GM12878 (cell line): ENCODE data around the gene GPR108. TPM values are rescaled to one million over a fixed set of nuclear protein-coding genes. Genes with fewer than 3 reads are reported as not detected.
A peak's percentile ranks its signal among the peaks of the same experiment; 100 is the strongest.

ENCODE experiments used
- ATAC-seq: fragments of 200-7000 bp; cut with Tn5 transposase; 3 replicates; pipeline ENCODE4 v1.9.1; 2020; ENCODE audit warnings: mild to moderate bottlenecking, moderate library complexity
- BruUV-seq: library from RNA; stranded (reverse); fragments of 400-500 nt; replicated peaks from 2 replicates; lab custom pipeline; 2021; lab: Mats Ljungman, UMichigan
- CTCF ChIA-PET: fragments of 300-600 bp; sonication (Branson Sonifier 250); formaldehyde crosslinking; extraction: SDS; loops from one replicate; lab custom pipeline; 2021; ENCODE audit warnings: inconsistent platforms; lab: Yijun Ruan, JAX
- POLR2A ChIA-PET: fragments of 350-600 bp; formaldehyde crosslinking; extraction: SDS; loops from one replicate; lab custom pipeline; 2021; ENCODE audit warnings: inconsistent platforms; lab: Charles Lee
- RAD21 ChIA-PET: fragments of 300-600 bp; sonication (Branson Sonifier 250); formaldehyde crosslinking; loops from one replicate; lab custom pipeline; 2023; ENCODE audit warnings: antibody characterized with exemption; ENCODE audit not compliant: unreplicated experiment; lab: Charles Lee
- SMC1A ChIA-PET: fragments of 300-600 bp; sonication (Branson Sonifier 250); formaldehyde crosslinking; loops from one replicate; lab custom pipeline; 2023; ENCODE audit not compliant: unreplicated experiment, uncharacterized antibody; lab: Charles Lee
- DNase-seq: peaks from one replicate; pipeline ENCODE4 v3.0.0-alpha.2; 2011; ENCODE audit warnings: low read depth, low spot score
- FAIRE-seq: peaks from 3 replicates; lab custom pipeline; 2011; peaks lifted over from hg19 to GRCh38; lab: Jason Lieb, UNC
- H2AFZ ChIP-seq: 2 replicates; pipeline ENCODE4 v1.6.0; 2011; ENCODE audit warnings: low read depth, low read length, control low read depth; ENCODE audit not compliant: control insufficient read depth
- H3K27ac ChIP-seq: 2 replicates; pipeline ENCODE4 v1.5.1; 2011; ENCODE audit warnings: control low read depth; ENCODE audit not compliant: control insufficient read depth, insufficient read depth
- H3K27me3 ChIP-seq, 2 experiments: replicated peaks in 1 of 2; 2 replicates each; pipeline versions ENCODE4 v1.6.0 to v1.6.1; 2011; ENCODE audit warnings: low read length in 1 of 2; ENCODE audit not compliant: control insufficient read depth in 2 of 2, insufficient read depth in 2 of 2
- H3K36me3 ChIP-seq, 2 experiments: 2 replicates each; pipeline ENCODE4 v1.5.1; 2011; ENCODE audit warnings: low read length in 1 of 2; ENCODE audit not compliant: control insufficient read depth in 2 of 2, insufficient read depth in 2 of 2
- H3K4me1 ChIP-seq: 2 replicates; pipeline ENCODE4 v1.6.1; 2011; ENCODE audit warnings: mild to moderate bottlenecking, low read length, moderate library complexity, mixed read lengths; ENCODE audit not compliant: control insufficient read depth, insufficient read depth
- H3K4me2 ChIP-seq: 2 replicates; pipeline ENCODE4 v1.6.0; 2011; ENCODE audit warnings: control low read depth; ENCODE audit not compliant: control insufficient read depth, insufficient read depth
- H3K4me3 ChIP-seq: fragments of 200-600 bp; sonication (generic); 2 replicates; pipeline ENCODE4 v1.5.1; 2016
- H3K79me2 ChIP-seq: 2 replicates; pipeline ENCODE4 v1.6.0; 2011; ENCODE audit warnings: low read length; ENCODE audit not compliant: control insufficient read depth, insufficient read depth
- H3K9ac ChIP-seq: 2 replicates; pipeline ENCODE4 v1.8.0; 2011; ENCODE audit warnings: low read length, control low read depth, mixed read lengths; ENCODE audit not compliant: control insufficient read depth, insufficient read depth
- H3K9me3 ChIP-seq: replicated peaks from 3 replicates; pipeline ENCODE4 v1.5.1; 2011; ENCODE audit warnings: mild to moderate bottlenecking, low read length; ENCODE audit not compliant: control insufficient read depth, insufficient read depth
- H4K20me1 ChIP-seq: 2 replicates; pipeline ENCODE4 v1.6.0; 2011; ENCODE audit not compliant: control insufficient read depth, insufficient read depth
- BCL11A ChIP-seq: IDR thresholded peaks from 2 replicates; pipeline ENCODE4 v1.6.1; 2011; ENCODE audit warnings: low read depth, low read length
- ESRRA ChIP-seq: IDR thresholded peaks from 2 replicates; pipeline ENCODE4 v1.6.1; 2012; ENCODE audit warnings: mild to moderate bottlenecking, low read length, improper control_type of control experiment
- FOXM1 ChIP-seq: IDR thresholded peaks from 2 replicates; pipeline ENCODE4 v1.6.1; 2012; ENCODE audit warnings: low read depth, mild to moderate bottlenecking, inconsistent platforms, low read length, moderate library complexity
- MEF2B ChIP-seq: fragments of 450-650 bp; IDR thresholded peaks from 2 replicates; pipeline ENCODE4 v1.6.1; 2018; ENCODE audit warnings: mild to moderate bottlenecking, moderate library complexity; ENCODE audit not compliant: partially characterized antibody, poor library complexity, severe bottlenecking
- MXI1 ChIP-seq: fragments of 150-350 bp; IDR thresholded peaks from 2 replicates; pipeline ENCODE4 v1.6.1; 2011; ENCODE audit warnings: low read depth, mild to moderate bottlenecking, inconsistent platforms, low read length, improper control_type of control experiment
- PAX5 ChIP-seq: IDR thresholded peaks from 2 replicates; pipeline ENCODE4 v1.6.1; 2011; ENCODE audit warnings: low read depth, low read length, borderline replicate concordance
- PML ChIP-seq: IDR thresholded peaks from 2 replicates; pipeline ENCODE4 v1.6.1; 2012; ENCODE audit warnings: low read length, inconsistent platforms
- POLR2A ChIP-seq: IDR thresholded peaks from 2 replicates; pipeline ENCODE4 v1.6.1; 2011; ENCODE audit warnings: low read depth, mild to moderate bottlenecking, low read length
- TARDBP ChIP-seq: IDR thresholded peaks from 2 replicates; pipeline ENCODE4 v1.6.1; 2016; ENCODE audit warnings: borderline replicate concordance
- TBL1XR1 ChIP-seq: IDR thresholded peaks from 2 replicates; pipeline ENCODE4 v1.6.1; 2012; ENCODE audit warnings: low read depth, low read length, improper control_type of control experiment
- TCF7 ChIP-seq: IDR thresholded peaks from 2 replicates; pipeline ENCODE4 v1.6.1; 2014; ENCODE audit warnings: antibody characterized with exemption, borderline replicate concordance
- WGBS: methylation state at CpG from one replicate; pipeline ENCODE4 v1.1.6; 2016; ENCODE audit warnings: low lambda C conversion rate; ENCODE audit not compliant: insufficient replicate concordance, insufficient coverage; ENCODE audit errors: missing lambda C conversion rate; 5-methylcytosine and 5-hydroxymethylcytosine counted together
- in situ Hi-C: fragments of 300-500 bp; cut with MboI; formaldehyde crosslinking; loops from 9 replicates; pipeline ENCODE4 v1.14.3; 2018; ENCODE audit warnings: mixed read lengths
- intact Hi-C: fragments of 100-400 bp; cut with micrococcal nuclease; formaldehyde crosslinking; loops from one replicate; pipeline ENCODE4 v1.14.2; 2022; ENCODE audit not compliant: unreplicated experiment
- polyA plus RNA-seq, 11 experiments: library from polyadenylated mRNA; depleted of rRNA in 4 of 11; unstranded in 6 of 11; stranded (reverse) in 5 of 11; fragments of >200 nt; fragmentation: Nextera tagmentation in 4 of 11; fragmentation: Illumina TruSeq in 1 of 11; extraction: Ambion mirVana in 4 of 11; extraction: Trizol in 1 of 11; gene quantifications; 1 replicate in 1 of 11; 2 replicates in 10 of 11; pipeline versions ENCODE4 v1.2.1 to v1.2.3, GENCODE V29; 2011 to 2016; ENCODE audit warnings: inconsistent platforms in 2 of 11, missing spikeins in 2 of 11, low read depth in 1 of 11
- total RNA-seq, 4 experiments: library from RNA; depleted of rRNA in 3 of 4; stranded (reverse); fragments of >200 nt in 3 of 4; fragmentation: Illumina TruSeq in 1 of 4; extraction: Trizol in 1 of 4; gene quantifications; 2 replicates each; pipeline versions ENCODE4 v1.2.1 to v1.2.3, GENCODE V29; 2013 to 2021
- TF ChIP-seq, protein P1 (sequence below): fragments of 450-650 bp; formaldehyde crosslinking; IDR thresholded peaks from 2 replicates; pipeline ENCODE4 v1.5.0; 2022; ENCODE audit warnings: mild to moderate bottlenecking, missing genetic modification characterization
- TF ChIP-seq, protein P2 (sequence below): IDR thresholded peaks from 2 replicates; pipeline ENCODE4 v1.6.1; 2011; ENCODE audit warnings: low read depth, low read length, improper control_type of control experiment, borderline replicate concordance
- TF ChIP-seq, protein P3 (sequence below): IDR thresholded peaks from 2 replicates; pipeline ENCODE4 v1.6.1; 2011; ENCODE audit warnings: low read depth, mild to moderate bottlenecking, low read length, moderate library complexity, borderline replicate concordance; ENCODE audit errors: extremely low read depth
- TF ChIP-seq, protein P4 (sequence below): fragments of 450-650 bp; conservative IDR thresholded peaks from 2 replicates; pipeline ENCODE4 v1.6.1; 2017; ENCODE audit warnings: mild to moderate bottlenecking, moderate library complexity
- TF ChIP-seq, protein P5 (sequence below): fragments of 450-650 bp; IDR thresholded peaks from 2 replicates; pipeline ENCODE4 v1.6.1; 2014; ENCODE audit warnings: mild to moderate bottlenecking

Gene GPR108
- total and polyA plus RNA-seq, 10 of the 15 experiments (the other 5 are each of a cell fraction or from before 2014, with no cell fraction given): 4.4 to 87.2 (median 57.1) TPM

DNA sequence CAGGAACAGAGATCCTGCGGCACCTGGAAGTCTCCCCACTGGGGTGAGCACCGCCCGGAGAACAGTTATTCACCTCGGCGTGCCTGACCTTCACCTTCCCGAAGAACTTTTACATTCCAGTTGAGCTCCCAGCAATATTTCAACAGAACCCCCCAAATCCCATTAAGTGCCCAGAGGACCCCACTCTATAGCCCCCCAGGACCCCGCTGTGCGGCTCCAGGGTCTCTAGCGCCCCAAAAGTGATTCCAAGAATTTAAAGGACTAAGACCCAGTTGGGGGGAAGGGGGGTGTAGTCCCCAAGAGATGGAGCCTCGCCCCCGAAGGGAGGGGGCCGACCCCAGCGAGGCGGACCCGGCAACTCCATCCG, 480 bp downstream of the GPR108 start:
- H3K79me2 ChIP-seq: peaks cover 41% of the 10 kb centered on the region
- H3K36me3 ChIP-seq: no peaks in the 10 kb centered on the region; a peak in 2 of 4 replicates
- no peaks in the 10 kb centered on the region for H3K9me3 ChIP-seq
- no peak for FAIRE-seq
- in situ Hi-C loops: loop anchor here (5.0 kb wide), 2 partner anchors 125 to 220 kb away; no protein-coding TSS in a partner anchor
- no TSS peak for BruUV-seq
- H3K9ac ChIP-seq: peak overlapping the region; percentile 96
- peak overlapping the region; percentile 100 for H3K4me3 ChIP-seq
- peak overlapping the region; percentile 94 for H3K4me2 ChIP-seq
- H3K27me3 ChIP-seq: no peaks in the 10 kb centered on the region
- peak; percentile 48 for ATAC-seq
- CTCF ChIA-PET: interaction anchor here (0.6 to 5.5 kb wide), 28 partner anchors 8 to 611 kb away, joined by 3 to 104 read pairs (median 6); partner anchors contain the start of genes C3, SH2D3A and VAV1
- DNase-seq: no peak
- SMC1A ChIA-PET: interaction anchor here (0.6 to 4.0 kb wide), 24 partner anchors 8 to 220 kb away, joined by 3 to 55 read pairs (median 6); partner anchors contain the start of gene VAV1
- H3K4me1 ChIP-seq: peaks cover 30% of the 10 kb centered on the region
- RAD21 ChIA-PET: interaction anchor here (0.5 to 5.1 kb wide), 26 partner anchors 9 to 277 kb away, joined by 3 to 76 read pairs (median 6); partner anchors contain the start of genes SLC25A23, TNFSF14 and VAV1
- peak overlapping the region; percentile 92 for H3K27ac ChIP-seq
- intact Hi-C loops: loop anchor here (1.0 to 2.0 kb wide), 4 partner anchors 64 to 146 kb away; partner anchors contain the start of genes CD70 and TNFSF14
- H4K20me1 ChIP-seq: no peaks in the 10 kb centered on the region
- WGBS: under 1% methylated on average over 16 of the region's 16 CpGs
- H2AFZ ChIP-seq: peak overlapping the region; percentile 90
- POLR2A ChIA-PET: interaction anchor here (0.5 to 4.0 kb wide), 15 partner anchors 8 to 457 kb away, joined by 3 to 25 read pairs (median 4); partner anchors contain the start of genes C3, SH2D3A, TNFSF14 and VAV1
- TF ChIP-seq, protein P1, sequence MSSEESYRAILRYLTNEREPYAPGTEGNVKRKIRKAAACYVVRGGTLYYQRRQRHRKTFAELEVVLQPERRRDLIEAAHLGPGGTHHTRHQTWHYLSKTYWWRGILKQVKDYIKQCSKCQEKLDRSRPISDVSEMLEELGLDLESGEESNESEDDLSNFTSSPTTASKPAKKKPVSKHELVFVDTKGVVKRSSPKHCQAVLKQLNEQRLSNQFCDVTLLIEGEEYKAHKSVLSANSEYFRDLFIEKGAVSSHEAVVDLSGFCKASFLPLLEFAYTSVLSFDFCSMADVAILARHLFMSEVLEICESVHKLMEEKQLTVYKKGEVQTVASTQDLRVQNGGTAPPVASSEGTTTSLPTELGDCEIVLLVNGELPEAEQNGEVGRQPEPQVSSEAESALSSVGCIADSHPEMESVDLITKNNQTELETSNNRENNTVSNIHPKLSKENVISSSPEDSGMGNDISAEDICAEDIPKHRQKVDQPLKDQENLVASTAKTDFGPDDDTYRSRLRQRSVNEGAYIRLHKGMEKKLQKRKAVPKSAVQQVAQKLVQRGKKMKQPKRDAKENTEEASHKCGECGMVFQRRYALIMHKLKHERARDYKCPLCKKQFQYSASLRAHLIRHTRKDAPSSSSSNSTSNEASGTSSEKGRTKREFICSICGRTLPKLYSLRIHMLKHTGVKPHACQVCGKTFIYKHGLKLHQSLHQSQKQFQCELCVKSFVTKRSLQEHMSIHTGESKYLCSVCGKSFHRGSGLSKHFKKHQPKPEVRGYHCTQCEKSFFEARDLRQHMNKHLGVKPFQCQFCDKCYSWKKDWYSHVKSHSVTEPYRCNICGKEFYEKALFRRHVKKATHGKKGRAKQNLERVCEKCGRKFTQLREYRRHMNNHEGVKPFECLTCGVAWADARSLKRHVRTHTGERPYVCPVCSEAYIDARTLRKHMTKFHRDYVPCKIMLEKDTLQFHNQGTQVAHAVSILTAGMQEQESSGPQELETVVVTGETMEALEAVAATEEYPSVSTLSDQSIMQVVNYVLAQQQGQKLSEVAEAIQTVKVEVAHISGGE (CRISPR knock-in tag): no peak
- TF ChIP-seq, protein P2, sequence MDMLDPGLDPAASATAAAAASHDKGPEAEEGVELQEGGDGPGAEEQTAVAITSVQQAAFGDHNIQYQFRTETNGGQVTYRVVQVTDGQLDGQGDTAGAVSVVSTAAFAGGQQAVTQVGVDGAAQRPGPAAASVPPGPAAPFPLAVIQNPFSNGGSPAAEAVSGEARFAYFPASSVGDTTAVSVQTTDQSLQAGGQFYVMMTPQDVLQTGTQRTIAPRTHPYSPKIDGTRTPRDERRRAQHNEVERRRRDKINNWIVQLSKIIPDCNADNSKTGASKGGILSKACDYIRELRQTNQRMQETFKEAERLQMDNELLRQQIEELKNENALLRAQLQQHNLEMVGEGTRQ: no peak
- TF ChIP-seq, protein P3, sequence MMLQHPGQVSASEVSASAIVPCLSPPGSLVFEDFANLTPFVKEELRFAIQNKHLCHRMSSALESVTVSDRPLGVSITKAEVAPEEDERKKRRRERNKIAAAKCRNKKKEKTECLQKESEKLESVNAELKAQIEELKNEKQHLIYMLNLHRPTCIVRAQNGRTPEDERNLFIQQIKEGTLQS: no peak
- TF ChIP-seq TARDBP: 0 out of 2 replicates have a peak, but pooled peaks have one; percentile 13
- TF ChIP-seq BCL11A: no peak
- TF ChIP-seq ESRRA: no peak
- TF ChIP-seq TBL1XR1: no peak
- TF ChIP-seq, protein P4, sequence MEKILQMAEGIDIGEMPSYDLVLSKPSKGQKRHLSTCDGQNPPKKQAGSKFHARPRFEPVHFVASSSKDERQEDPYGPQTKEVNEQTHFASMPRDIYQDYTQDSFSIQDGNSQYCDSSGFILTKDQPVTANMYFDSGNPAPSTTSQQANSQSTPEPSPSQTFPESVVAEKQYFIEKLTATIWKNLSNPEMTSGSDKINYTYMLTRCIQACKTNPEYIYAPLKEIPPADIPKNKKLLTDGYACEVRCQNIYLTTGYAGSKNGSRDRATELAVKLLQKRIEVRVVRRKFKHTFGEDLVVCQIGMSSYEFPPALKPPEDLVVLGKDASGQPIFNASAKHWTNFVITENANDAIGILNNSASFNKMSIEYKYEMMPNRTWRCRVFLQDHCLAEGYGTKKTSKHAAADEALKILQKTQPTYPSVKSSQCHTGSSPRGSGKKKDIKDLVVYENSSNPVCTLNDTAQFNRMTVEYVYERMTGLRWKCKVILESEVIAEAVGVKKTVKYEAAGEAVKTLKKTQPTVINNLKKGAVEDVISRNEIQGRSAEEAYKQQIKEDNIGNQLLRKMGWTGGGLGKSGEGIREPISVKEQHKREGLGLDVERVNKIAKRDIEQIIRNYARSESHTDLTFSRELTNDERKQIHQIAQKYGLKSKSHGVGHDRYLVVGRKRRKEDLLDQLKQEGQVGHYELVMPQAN: 0 out of 2 replicates have a peak, but pooled peaks have one; percentile 59
- peak; percentile 9; the same call in 1 of the 2 replicates for TF ChIP-seq MXI1
- 0 out of 2 replicates have a peak, but pooled peaks have one; percentile 56 for TF ChIP-seq FOXM1
- TF ChIP-seq, protein P5, sequence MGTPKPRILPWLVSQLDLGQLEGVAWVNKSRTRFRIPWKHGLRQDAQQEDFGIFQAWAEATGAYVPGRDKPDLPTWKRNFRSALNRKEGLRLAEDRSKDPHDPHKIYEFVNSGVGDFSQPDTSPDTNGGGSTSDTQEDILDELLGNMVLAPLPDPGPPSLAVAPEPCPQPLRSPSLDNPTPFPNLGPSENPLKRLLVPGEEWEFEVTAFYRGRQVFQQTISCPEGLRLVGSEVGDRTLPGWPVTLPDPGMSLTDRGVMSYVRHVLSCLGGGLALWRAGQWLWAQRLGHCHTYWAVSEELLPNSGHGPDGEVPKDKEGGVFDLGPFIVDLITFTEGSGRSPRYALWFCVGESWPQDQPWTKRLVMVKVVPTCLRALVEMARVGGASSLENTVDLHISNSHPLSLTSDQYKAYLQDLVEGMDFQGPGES: no peak
- no peak for TF ChIP-seq POLR2A
- TF ChIP-seq PAX5: 0 out of 2 replicates have a peak, but pooled peaks have one; percentile 3
- TF ChIP-seq PML: 0 out of 2 replicates have a peak, but pooled peaks have one; percentile 20
- TF ChIP-seq MEF2B: peak; percentile 51
- no peak for TF ChIP-seq TCF7
